HepG2 (cell line): ENCODE measurements around the gene TTC22. TPM values are rescaled to one million over a fixed set of nuclear protein-coding genes. Genes with fewer than 3 reads are reported as not detected.

ENCODE experiments used
- ATAC-seq: fragments of 200-7000 bp; cut with Tn5 transposase; 3 replicates; pipeline ENCODE4 v1.9.1; 2020; ENCODE audit warnings: mild to moderate bottlenecking, moderate library complexity
- BruUV-seq: library from RNA; stranded (reverse); fragments of 400-500 nt; replicated peaks from 2 replicates; lab custom pipeline; 2021; lab: Mats Ljungman, UMichigan
- CTCF ChIA-PET: fragments of 300-600 bp; formaldehyde crosslinking; extraction: SDS; loops from one replicate; lab custom pipeline; 2021; ENCODE audit warnings: low total read pairs, inconsistent platforms, low intra/inter-chr PET ratio; lab: Yijun Ruan, JAX
- POLR2A ChIA-PET: fragments of 350-600 bp; sonication (Branson Sonifier 250); formaldehyde crosslinking; loops from one replicate; lab custom pipeline; 2020; ENCODE audit warnings: antibody characterized with exemption, inconsistent platforms; lab: Yijun Ruan, JAX
- DNase-seq: peaks from one replicate; pipeline ENCODE4 v3.0.0-alpha.2; 2015; ENCODE audit warnings: low spot score
- FAIRE-seq: peaks from 3 replicates; lab custom pipeline; 2011; peaks lifted over from hg19 to GRCh38; lab: Jason Lieb, UNC
- H2AFZ ChIP-seq: one replicate; pipeline ENCODE4 v1.6.1; 2011; ENCODE audit warnings: low read length, inconsistent platforms
- H3K27ac ChIP-seq: fragments of 300-600 bp; 3 replicates; pipeline ENCODE4 v1.8.0; 2011; ENCODE audit warnings: mixed run types, mild to moderate bottlenecking, mixed read lengths, low read length, inconsistent platforms; ENCODE audit not compliant: insufficient read depth; ENCODE audit errors: extremely low read length
- H3K27me3 ChIP-seq, 2 experiments: fragments of 200-600 bp in 1 of 2; 2 replicates in 1 of 2; 3 replicates in 1 of 2; pipeline versions ENCODE4 v1.6.0 to v1.8.0; 2011; ENCODE audit warnings: low read length in 2 of 2, mild to moderate bottlenecking in 2 of 2, moderate library complexity in 2 of 2, inconsistent platforms in 1 of 2; ENCODE audit not compliant: insufficient read depth in 2 of 2, control insufficient read depth in 1 of 2
- H3K36me3 ChIP-seq, 2 experiments: fragments of 200-600 bp in 1 of 2; replicated peaks in 1 of 2; 2 replicates in 1 of 2; 3 replicates in 1 of 2; pipeline versions ENCODE4 v1.5.1 to v1.8.0; 2011; ENCODE audit warnings: low read length in 2 of 2, inconsistent platforms in 1 of 2; ENCODE audit not compliant: insufficient read depth in 2 of 2, control insufficient read depth in 1 of 2
- H3K4me1 ChIP-seq: 2 replicates; pipeline ENCODE4 v1.5.1; 2012; ENCODE audit warnings: low read length, inconsistent platforms; ENCODE audit not compliant: insufficient read depth
- H3K4me2 ChIP-seq: 2 replicates; pipeline ENCODE4 v1.6.0; 2011; ENCODE audit warnings: low read depth, low read length, inconsistent platforms
- H3K4me3 ChIP-seq, 3 experiments: fragments of 200-600 bp in 1 of 3; sonication (generic), shearing (Covaris generic) in 1 of 3; replicated peaks in 1 of 3; 2 replicates each; pipeline ENCODE4 v1.5.1; 2011 to 2016; ENCODE audit warnings: low read length in 3 of 3, inconsistent platforms in 2 of 3, low read depth in 2 of 3, mild to moderate bottlenecking in 2 of 3, control low read depth in 1 of 3, mixed read lengths in 1 of 3; ENCODE audit not compliant: insufficient read depth in 1 of 3
- H3K79me2 ChIP-seq: one replicate; pipeline ENCODE4 v1.6.1; 2011; ENCODE audit warnings: low read length, inconsistent platforms; ENCODE audit not compliant: insufficient read depth
- H3K9ac ChIP-seq: 2 replicates; pipeline ENCODE4 v1.6.0; 2011; ENCODE audit warnings: mild to moderate bottlenecking, low read depth, low read length, inconsistent platforms; ENCODE audit not compliant: insufficient read depth
- H3K9me3 ChIP-seq: 2 replicates; pipeline ENCODE4 v1.5.1; 2012; ENCODE audit warnings: mild to moderate bottlenecking, low read length
- H4K20me1 ChIP-seq: 2 replicates; pipeline ENCODE4 v1.6.0; 2011; ENCODE audit warnings: inconsistent platforms, mild to moderate bottlenecking, low read length, moderate library complexity; ENCODE audit not compliant: insufficient read depth
- RELA ChIP-seq: sonication (generic); formaldehyde crosslinking; IDR thresholded peaks from 2 replicates; pipeline ENCODE4 v1.4.0; 2020; ENCODE audit warnings: missing genetic modification reagents
- SMC3 ChIP-seq: IDR thresholded peaks from 2 replicates; pipeline ENCODE4 v1.6.1; 2011; ENCODE audit warnings: low read length, improper control_type of control experiment
- ZKSCAN5 ChIP-seq: sonication (generic); formaldehyde crosslinking; IDR thresholded peaks from 2 replicates; pipeline ENCODE4 v1.5.1; 2020; ENCODE audit warnings: mild to moderate bottlenecking, missing genetic modification reagents
- ZNF713 ChIP-seq: sonication (generic); formaldehyde crosslinking; IDR thresholded peaks from 2 replicates; pipeline ENCODE4 v1.4.0; 2020; ENCODE audit warnings: mild to moderate bottlenecking, missing genetic modification reagents
- ZNF788 ChIP-seq: sonication (generic); formaldehyde crosslinking; IDR thresholded peaks from 2 replicates; pipeline ENCODE4 v1.5.0; 2020; ENCODE audit warnings: mild to moderate bottlenecking, missing genetic modification reagents, borderline replicate concordance
- WGBS: methylation state at CpG from one replicate; pipeline ENCODE4 v1.1.6; 2017; ENCODE audit warnings: low lambda C conversion rate; 5-methylcytosine and 5-hydroxymethylcytosine counted together
- in situ Hi-C: cut with HindIII; loops from 2 replicates; pipeline ENCODE4 v1.10.0; 2017; ENCODE audit warnings: low pct_unique_long_range_greater_than_20kb; ENCODE audit not compliant: extremely low pct_ligation_motif_present
- intact Hi-C: fragments of 100-400 bp; cut with micrococcal nuclease; formaldehyde crosslinking; loops from one replicate; pipeline ENCODE4 v1.10.0; 2022; ENCODE audit not compliant: unreplicated experiment
- polyA plus RNA-seq, 8 experiments: library from polyadenylated mRNA; depleted of rRNA in 3 of 8; stranded (reverse) in 7 of 8; unstranded in 1 of 8; fragments of >200 nt; fragmentation: Illumina TruSeq in 4 of 8; extraction: Trizol in 4 of 8; gene quantifications; 2 replicates each; pipeline versions ENCODE4 v1.2.1 to v1.2.3, GENCODE V29; 2011 to 2016; ENCODE audit warnings: low read depth in 4 of 8, missing spikeins in 1 of 8, mixed read lengths in 1 of 8; ENCODE audit not compliant: insufficient read depth in 1 of 8
- total RNA-seq, 5 experiments: library from RNA; depleted of rRNA; stranded (reverse); fragments of >200 nt; fragmentation: Illumina TruSeq; extraction: Trizol; gene quantifications; 2 replicates each; pipeline ENCODE4 v1.2.3, GENCODE V29; 2016; ENCODE audit warnings: low read depth in 1 of 5
- TF ChIP-seq, protein P1 (sequence below): sonication (generic); formaldehyde crosslinking; IDR thresholded peaks from 2 replicates; pipeline ENCODE4 v1.4.0; 2020; ENCODE audit warnings: missing genetic modification reagents, borderline replicate concordance
- TF ChIP-seq, protein P2 (sequence below): sonication (generic); formaldehyde crosslinking; IDR thresholded peaks from 2 replicates; pipeline ENCODE4 v1.5.1; 2020; ENCODE audit warnings: mild to moderate bottlenecking, missing genetic modification reagents
- TF ChIP-seq, protein P3 (sequence below): sonication (generic); formaldehyde crosslinking; IDR thresholded peaks from 2 replicates; pipeline ENCODE4 v1.9.0; 2021; ENCODE audit warnings: mild to moderate bottlenecking, missing genetic modification reagents
- TF ChIP-seq, protein P4 (sequence below): sonication (generic); formaldehyde crosslinking; IDR thresholded peaks from 2 replicates; pipeline ENCODE4 v1.4.0; 2020; ENCODE audit warnings: mild to moderate bottlenecking, missing genetic modification reagents

TTC22 gene
- total and polyA plus RNA-seq, 2 of the 13 experiments (the other 11 are each of a cell fraction or from before 2014, with no cell fraction given) = not detected

- TF ChIP-seq, protein P1, sequence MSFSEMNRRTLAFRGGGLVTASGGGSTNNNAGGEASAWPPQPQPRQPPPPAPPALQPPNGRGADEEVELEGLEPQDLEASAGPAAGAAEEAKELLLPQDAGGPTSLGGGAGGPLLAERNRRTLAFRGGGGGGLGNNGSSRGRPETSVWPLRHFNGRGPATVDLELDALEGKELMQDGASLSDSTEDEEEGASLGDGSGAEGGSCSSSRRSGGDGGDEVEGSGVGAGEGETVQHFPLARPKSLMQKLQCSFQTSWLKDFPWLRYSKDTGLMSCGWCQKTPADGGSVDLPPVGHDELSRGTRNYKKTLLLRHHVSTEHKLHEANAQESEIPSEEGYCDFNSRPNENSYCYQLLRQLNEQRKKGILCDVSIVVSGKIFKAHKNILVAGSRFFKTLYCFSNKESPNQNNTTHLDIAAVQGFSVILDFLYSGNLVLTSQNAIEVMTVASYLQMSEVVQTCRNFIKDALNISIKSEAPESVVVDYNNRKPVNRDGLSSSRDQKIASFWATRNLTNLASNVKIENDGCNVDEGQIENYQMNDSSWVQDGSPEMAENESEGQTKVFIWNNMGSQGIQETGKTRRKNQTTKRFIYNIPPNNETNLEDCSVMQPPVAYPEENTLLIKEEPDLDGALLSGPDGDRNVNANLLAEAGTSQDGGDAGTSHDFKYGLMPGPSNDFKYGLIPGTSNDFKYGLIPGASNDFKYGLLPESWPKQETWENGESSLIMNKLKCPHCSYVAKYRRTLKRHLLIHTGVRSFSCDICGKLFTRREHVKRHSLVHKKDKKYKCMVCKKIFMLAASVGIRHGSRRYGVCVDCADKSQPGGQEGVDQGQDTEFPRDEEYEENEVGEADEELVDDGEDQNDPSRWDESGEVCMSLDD (CRISPR knock-in tag) = no peak
Measured at GRCh38 chr1:54784066-54784465, 17.1 kb downstream of the TTC22 start (continued).

GRCh38 chr1:54782588-54782987 is 18.5 kb downstream of the TTC22 start:
- ChIA-PET CTCF (no interaction called here), POLR2A (no interaction called here)
- Histone ChIP-seq H3K4me1 (no peaks in the 10 kb centered on the region), H2AFZ (no peak overlapping the region), H3K36me3 (no peaks in the 10 kb centered on the region), H3K4me3 (no peak overlapping the region), H3K9ac (no peak overlapping the region), H3K79me2 (no peaks in the 10 kb centered on the region), H3K9me3 (no peaks in the 10 kb centered on the region), H3K4me2 (no peak overlapping the region), H4K20me1 (no peaks in the 10 kb centered on the region), H3K27ac (no peak overlapping the region), H3K27me3 (peaks cover 0 to 7% of the 10 kb centered on the region in 2 experiments; a peak in 1 of 5 replicates)
- no peak for DNase-seq
- in situ Hi-C loops = no loop called here
- WGBS = 31% methylated on average over 2 of the region's 2 CpGs
- no TSS peak for BruUV-seq
- no peak for ATAC-seq
- no peak for FAIRE-seq
- intact Hi-C loops = no loop called here
- TF ChIP-seq RELA (no peak), ZKSCAN5 (no peak), SMC3 (no peak), ZNF788 (CRISPR knock-in tag) (no peak), ZNF713 (no peak)
- TF ChIP-seq, protein P2, sequence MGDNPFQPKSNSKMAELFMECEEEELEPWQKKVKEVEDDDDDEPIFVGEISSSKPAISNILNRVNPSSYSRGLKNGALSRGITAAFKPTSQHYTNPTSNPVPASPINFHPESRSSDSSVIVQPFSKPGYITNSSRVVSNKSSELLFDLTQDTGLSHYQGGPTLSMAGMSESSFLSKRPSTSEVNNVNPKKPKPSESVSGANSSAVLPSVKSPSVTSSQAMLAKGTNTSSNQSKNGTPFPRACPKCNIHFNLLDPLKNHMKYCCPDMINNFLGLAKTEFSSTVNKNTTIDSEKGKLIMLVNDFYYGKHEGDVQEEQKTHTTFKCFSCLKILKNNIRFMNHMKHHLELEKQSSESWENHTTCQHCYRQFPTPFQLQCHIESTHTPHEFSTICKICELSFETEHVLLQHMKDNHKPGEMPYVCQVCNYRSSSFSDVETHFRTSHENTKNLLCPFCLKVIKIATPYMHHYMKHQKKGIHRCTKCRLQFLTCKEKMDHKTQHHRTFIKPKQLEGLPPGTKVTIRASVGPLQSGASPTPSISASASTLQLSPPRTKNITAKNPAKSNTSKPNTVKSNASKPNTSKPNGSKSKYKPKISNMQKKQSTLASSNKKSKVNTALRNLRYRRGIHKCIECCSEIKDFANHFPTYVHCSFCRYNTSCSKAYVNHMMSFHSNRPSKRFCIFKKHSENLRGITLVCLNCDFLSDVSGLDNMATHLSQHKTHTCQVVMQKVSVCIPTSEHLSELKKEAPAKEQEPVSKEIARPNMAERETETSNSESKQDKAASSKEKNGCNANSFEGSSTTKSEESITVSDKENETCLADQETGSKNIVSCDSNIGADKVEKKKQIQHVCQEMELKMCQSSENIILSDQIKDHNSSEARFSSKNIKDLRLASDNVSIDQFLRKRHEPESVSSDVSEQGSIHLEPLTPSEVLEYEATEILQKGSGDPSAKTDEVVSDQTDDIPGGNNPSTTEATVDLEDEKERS (CRISPR knock-in tag) = no peak
- TF ChIP-seq, protein P3, sequence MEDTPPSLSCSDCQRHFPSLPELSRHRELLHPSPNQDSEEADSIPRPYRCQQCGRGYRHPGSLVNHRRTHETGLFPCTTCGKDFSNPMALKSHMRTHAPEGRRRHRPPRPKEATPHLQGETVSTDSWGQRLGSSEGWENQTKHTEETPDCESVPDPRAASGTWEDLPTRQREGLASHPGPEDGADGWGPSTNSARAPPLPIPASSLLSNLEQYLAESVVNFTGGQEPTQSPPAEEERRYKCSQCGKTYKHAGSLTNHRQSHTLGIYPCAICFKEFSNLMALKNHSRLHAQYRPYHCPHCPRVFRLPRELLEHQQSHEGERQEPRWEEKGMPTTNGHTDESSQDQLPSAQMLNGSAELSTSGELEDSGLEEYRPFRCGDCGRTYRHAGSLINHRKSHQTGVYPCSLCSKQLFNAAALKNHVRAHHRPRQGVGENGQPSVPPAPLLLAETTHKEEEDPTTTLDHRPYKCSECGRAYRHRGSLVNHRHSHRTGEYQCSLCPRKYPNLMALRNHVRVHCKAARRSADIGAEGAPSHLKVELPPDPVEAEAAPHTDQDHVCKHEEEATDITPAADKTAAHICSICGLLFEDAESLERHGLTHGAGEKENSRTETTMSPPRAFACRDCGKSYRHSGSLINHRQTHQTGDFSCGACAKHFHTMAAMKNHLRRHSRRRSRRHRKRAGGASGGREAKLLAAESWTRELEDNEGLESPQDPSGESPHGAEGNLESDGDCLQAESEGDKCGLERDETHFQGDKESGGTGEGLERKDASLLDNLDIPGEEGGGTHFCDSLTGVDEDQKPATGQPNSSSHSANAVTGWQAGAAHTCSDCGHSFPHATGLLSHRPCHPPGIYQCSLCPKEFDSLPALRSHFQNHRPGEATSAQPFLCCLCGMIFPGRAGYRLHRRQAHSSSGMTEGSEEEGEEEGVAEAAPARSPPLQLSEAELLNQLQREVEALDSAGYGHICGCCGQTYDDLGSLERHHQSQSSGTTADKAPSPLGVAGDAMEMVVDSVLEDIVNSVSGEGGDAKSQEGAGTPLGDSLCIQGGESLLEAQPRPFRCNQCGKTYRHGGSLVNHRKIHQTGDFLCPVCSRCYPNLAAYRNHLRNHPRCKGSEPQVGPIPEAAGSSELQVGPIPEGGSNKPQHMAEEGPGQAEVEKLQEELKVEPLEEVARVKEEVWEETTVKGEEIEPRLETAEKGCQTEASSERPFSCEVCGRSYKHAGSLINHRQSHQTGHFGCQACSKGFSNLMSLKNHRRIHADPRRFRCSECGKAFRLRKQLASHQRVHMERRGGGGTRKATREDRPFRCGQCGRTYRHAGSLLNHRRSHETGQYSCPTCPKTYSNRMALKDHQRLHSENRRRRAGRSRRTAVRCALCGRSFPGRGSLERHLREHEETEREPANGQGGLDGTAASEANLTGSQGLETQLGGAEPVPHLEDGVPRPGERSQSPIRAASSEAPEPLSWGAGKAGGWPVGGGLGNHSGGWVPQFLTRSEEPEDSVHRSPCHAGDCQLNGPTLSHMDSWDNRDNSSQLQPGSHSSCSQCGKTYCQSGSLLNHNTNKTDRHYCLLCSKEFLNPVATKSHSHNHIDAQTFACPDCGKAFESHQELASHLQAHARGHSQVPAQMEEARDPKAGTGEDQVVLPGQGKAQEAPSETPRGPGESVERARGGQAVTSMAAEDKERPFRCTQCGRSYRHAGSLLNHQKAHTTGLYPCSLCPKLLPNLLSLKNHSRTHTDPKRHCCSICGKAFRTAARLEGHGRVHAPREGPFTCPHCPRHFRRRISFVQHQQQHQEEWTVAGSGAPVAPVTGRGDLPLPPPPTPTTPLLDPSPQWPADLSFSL (CRISPR knock-in tag) = no peak
- TF ChIP-seq, protein P4, sequence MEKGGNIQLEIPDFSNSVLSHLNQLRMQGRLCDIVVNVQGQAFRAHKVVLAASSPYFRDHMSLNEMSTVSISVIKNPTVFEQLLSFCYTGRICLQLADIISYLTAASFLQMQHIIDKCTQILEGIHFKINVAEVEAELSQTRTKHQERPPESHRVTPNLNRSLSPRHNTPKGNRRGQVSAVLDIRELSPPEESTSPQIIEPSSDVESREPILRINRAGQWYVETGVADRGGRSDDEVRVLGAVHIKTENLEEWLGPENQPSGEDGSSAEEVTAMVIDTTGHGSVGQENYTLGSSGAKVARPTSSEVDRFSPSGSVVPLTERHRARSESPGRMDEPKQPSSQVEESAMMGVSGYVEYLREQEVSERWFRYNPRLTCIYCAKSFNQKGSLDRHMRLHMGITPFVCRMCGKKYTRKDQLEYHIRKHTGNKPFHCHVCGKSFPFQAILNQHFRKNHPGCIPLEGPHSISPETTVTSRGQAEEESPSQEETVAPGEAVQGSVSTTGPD (CRISPR knock-in tag) = no peak
